VCaP (cell line): ENCODE measurements around the gene UBIAD1.
A peak's percentile ranks its signal among the peaks of the same experiment; 100 is the strongest.

Experiments used
- H3K27ac ChIP-seq: fragments of 450-650 bp; 2 replicates; pipeline ENCODE4 v1.5.1; 2017
- TF ChIP-seq, protein P1 (sequence below): fragments of 450-650 bp; conservative IDR thresholded peaks from 2 replicates; pipeline ENCODE4 v1.5.1; 2017; ENCODE audit warnings: mild to moderate bottlenecking, moderate library complexity

Gene UBIAD1

DNA sequence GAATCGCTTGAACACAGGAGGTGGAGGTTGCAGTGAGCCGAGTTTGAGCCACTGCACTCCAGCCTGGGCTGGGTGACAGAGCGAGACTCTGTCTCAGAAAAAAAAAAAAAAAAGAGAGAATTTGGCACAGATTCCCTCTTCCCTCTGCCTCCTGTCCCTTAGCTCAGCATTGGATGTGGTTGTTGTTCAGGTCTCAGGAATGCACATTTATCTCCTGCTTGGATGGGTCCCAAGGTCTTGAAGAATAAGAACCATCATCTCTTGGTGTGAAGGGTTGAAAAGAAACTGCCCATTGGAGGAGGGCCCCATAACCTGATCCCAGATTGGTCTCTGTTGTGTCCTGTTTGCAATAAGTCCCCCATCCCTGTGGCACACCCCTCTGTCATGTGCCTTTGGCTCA lies 34.9 kb downstream of the UBIAD1 start:
- TF ChIP-seq, protein P1, sequence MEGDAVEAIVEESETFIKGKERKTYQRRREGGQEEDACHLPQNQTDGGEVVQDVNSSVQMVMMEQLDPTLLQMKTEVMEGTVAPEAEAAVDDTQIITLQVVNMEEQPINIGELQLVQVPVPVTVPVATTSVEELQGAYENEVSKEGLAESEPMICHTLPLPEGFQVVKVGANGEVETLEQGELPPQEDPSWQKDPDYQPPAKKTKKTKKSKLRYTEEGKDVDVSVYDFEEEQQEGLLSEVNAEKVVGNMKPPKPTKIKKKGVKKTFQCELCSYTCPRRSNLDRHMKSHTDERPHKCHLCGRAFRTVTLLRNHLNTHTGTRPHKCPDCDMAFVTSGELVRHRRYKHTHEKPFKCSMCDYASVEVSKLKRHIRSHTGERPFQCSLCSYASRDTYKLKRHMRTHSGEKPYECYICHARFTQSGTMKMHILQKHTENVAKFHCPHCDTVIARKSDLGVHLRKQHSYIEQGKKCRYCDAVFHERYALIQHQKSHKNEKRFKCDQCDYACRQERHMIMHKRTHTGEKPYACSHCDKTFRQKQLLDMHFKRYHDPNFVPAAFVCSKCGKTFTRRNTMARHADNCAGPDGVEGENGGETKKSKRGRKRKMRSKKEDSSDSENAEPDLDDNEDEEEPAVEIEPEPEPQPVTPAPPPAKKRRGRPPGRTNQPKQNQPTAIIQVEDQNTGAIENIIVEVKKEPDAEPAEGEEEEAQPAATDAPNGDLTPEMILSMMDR, result no peak
- no peak overlapping the region for H3K27ac ChIP-seq

DNA sequence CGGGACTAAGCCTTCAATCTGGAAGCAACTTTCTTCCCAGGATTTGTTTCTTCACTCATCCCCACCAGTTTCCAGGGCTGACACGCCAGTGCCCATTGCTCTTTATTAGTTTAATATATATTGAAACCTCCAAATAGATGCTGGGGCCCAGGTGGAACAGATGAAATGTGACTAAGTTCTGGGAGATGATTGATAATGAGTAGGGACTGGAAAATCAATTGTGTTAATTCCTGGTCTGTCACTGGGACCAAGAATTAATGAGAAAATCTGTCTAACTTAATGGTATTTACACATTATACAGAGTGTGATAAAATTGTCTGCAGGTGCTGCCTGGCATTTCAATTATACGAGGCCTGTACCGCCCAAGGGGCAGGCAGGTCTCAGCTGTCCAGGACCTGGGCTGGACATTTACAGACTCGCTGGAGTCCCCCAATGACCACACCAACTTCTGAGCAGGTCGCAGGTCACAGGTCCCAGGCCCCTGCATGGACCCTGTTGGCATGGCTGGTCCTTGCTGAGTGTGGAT lies 35.8 kb downstream of the UBIAD1 start:
- no peak overlapping the region for H3K27ac ChIP-seq
- TF ChIP-seq, protein P1, result no peak

DNA sequence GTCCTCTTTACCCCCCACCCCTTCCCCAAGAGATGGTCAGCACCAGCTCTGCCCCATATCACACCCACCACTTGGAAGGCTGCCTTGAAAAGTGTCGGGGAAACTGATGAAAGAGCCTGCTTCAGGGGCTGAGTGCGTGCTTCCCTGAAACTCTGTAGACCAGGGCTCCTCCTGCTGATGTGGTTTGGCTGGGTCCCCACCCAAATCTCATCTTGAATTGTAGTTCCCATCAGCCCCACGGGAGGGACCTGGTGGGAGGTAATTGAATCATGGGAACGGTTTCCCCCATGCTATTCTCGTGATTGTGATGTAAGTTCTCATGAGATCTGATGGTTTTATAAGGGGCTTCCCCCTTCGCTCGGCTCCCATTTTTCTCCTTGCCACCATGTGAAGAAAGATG lies 36.4 kb downstream of the UBIAD1 start:
- no peak overlapping the region for H3K27ac ChIP-seq

DNA sequence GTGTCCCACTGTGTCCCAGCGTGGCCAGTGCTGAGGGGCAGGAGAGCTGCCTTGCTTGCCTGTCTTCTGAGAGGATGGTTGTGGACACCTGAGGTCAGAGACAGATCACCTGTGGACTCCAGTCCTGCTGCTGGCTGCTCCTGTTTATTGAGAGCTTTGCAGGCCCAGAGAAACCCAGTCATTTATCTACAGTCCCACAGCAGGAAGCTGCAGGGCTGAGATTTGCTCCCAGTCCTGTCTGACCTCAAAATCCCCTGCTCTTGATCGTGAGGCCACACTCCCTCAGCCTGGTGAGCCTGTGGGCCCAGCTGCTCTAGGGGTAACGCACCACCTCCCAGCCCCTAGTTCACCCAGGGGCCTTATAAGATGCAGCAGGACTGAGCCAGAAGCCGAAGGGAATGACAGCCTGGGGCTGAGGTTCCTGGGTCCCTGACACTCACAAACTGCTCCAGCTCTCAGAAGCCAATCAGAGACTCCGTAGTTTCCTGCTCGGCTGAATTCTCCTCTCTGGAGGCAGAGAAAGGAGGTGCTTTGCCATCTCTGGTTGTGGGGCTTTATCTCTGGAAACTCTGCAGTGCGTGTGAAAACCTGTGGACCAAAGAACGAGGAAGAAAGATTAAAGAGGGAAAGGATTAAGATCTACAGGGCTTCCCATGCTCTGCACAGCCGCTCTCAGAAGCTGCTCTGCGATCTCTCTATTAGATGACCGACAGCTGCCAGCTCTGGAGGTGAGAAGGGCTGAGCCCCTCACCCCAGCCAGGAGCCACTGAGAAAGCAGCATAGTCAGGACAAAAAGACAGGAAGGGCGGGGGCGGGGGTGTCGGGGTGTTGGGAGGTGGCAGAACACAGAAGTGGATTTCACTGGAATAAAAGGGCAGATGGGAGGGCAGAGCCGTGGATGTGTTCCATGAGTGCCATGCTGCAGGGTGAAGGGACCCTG lies 39.1 kb downstream of the UBIAD1 start:
- no peak overlapping the region for H3K27ac ChIP-seq
- TF ChIP-seq, protein P1, result no peak

More for the DNA sequence above, 36.4 kb downstream of the UBIAD1 start:
- TF ChIP-seq, protein P1, result no peak

DNA sequence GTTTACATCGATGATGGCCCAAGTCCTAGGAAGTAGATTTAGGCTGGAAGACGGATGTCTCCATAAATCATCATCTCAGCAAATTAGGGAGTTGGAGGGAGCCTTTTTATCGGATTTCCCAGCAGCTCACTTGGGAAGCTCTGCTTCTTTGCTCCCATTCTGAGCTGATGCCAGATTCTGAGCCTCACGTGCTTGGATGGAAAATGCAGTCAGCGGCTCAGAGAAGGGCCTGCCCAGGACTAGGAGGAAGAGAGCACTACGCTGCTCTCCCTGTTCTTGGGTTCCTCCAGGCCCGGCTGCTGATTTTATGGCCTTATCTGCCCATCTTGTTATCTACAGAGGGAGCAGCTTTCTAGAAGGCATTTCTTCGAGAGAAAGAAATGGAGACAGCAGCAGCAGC lies 42.0 kb downstream of the UBIAD1 start:
- 0 out of 2 replicates have a peak overlapping the region, but pooled peaks have one; percentile 22 for H3K27ac ChIP-seq
- TF ChIP-seq, protein P1, result no peak

DNA sequence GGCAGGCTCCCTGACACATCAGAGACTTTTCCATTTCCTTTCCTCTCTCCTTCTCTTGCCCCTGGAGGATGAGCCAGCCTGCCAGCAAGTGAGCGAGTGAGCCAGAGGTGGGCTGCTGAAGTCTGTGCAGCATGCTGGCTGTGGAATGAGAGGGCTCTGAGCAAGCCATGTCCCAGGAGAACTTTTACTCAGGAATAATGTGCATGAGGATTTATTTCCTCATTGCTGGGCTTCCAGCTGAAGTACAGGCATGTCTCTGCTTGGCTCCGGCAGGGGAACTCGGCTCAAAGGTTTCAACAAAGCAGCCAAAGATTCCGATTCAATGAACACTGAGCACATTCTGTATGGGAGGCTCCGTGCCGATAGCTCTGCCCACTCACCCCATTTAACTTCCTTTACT lies 43.7 kb downstream of the UBIAD1 start:
- H3K27ac ChIP-seq, result no peak overlapping the region
- TF ChIP-seq, protein P1, result no peak

DNA sequence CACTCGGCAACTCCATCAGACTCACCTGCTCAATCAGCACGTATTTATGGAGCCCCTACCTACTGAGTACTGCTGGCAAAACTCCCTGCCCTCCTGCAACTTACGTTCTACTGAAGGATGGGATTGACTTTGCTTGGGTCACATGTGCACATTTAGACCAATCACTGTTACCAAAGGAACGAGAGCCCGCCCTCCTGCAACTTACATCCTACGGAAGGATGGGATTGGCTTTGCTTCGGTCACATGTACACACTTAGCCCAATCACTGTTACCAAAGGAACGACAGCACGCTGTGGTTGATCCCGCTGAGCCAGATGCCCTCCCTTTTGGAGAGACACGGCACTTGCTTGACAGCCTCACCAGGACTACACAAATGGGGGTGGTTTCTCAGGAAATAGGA lies 46.0 kb downstream of the UBIAD1 start:
- TF ChIP-seq, protein P1, result no peak
- no peak overlapping the region for H3K27ac ChIP-seq
